ENCODE results near the gene CENPC.

DNA sequence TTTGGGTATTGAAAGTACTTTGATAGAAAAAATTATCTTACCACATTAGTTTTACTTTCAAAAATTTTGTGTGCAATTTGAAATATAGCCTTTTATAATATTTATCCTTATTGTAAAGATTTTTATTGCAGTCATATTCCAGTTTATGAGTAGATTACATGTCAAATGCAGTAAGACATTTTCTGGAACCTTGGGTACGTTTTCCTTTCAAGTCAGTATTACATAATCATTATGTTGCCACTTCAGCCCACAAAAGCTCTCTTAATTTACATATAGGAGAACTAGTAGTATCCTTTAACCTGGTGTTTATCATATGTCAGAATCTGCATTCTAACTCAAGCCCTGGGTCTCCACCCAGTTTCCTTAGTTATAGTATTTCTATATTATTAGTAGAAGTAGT lies 98.5 kb downstream of the CENPC start:
- TF ChIP-seq, protein P1, sequence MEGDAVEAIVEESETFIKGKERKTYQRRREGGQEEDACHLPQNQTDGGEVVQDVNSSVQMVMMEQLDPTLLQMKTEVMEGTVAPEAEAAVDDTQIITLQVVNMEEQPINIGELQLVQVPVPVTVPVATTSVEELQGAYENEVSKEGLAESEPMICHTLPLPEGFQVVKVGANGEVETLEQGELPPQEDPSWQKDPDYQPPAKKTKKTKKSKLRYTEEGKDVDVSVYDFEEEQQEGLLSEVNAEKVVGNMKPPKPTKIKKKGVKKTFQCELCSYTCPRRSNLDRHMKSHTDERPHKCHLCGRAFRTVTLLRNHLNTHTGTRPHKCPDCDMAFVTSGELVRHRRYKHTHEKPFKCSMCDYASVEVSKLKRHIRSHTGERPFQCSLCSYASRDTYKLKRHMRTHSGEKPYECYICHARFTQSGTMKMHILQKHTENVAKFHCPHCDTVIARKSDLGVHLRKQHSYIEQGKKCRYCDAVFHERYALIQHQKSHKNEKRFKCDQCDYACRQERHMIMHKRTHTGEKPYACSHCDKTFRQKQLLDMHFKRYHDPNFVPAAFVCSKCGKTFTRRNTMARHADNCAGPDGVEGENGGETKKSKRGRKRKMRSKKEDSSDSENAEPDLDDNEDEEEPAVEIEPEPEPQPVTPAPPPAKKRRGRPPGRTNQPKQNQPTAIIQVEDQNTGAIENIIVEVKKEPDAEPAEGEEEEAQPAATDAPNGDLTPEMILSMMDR (IDR thresholded peaks at IDR 0.05): no peak
- TF ChIP-seq EZH2 (IDR thresholded peaks at IDR 0.05; ENCODE audit: borderline replicate concordance, insufficient read depth, low read depth, low read length, poor library complexity, severe bottlenecking): no peak

All from B cell (primary cell).